ENCODE measurements around the gene CIRBP. TPM values are rescaled to one million over a fixed set of nuclear protein-coding genes. Genes with fewer than 3 reads are reported as not detected.

The CIRBP gene
- total RNA-seq, 3 donors from 2014 or later = 281 to 507 (median 300) TPM

- no peak for TF ChIP-seq CTCF (IDR thresholded peaks at IDR 0.05)
- H3K4me1 ChIP-seq (ENCODE audit: low read depth) = peaks cover 9% of the 10 kb centered on the region
- no peaks in the 10 kb centered on the region for H3K36me3 ChIP-seq (ENCODE audit: low read depth)
- H3K9me3 ChIP-seq = no peaks in the 10 kb centered on the region
- ATAC-seq (no peak), DNase-seq (no peak)
- intact Hi-C loops (cut with DNase I, micrococcal nuclease) = no loop called here
- no peak overlapping the region for H3K4me3 ChIP-seq
These were observed 38.7 kb downstream of the CIRBP start for GRCh38 chr19:1307755-1308303.

GRCh38 chr19:1308718-1309117 lies 39.6 kb downstream of the CIRBP start:
- intact Hi-C loops (cut with DNase I, micrococcal nuclease) = no loop called here
- H3K4me1 ChIP-seq (ENCODE audit: low read depth) = peaks cover 12% of the 10 kb centered on the region
- no peaks in the 10 kb centered on the region for H3K36me3 ChIP-seq (ENCODE audit: low read depth)
- no peaks in the 10 kb centered on the region for H3K9me3 ChIP-seq
- ATAC-seq (no peak), DNase-seq (no peak)
- no peak overlapping the region for H3K4me3 ChIP-seq
- no peak for TF ChIP-seq CTCF (IDR thresholded peaks at IDR 0.05)

DNA sequence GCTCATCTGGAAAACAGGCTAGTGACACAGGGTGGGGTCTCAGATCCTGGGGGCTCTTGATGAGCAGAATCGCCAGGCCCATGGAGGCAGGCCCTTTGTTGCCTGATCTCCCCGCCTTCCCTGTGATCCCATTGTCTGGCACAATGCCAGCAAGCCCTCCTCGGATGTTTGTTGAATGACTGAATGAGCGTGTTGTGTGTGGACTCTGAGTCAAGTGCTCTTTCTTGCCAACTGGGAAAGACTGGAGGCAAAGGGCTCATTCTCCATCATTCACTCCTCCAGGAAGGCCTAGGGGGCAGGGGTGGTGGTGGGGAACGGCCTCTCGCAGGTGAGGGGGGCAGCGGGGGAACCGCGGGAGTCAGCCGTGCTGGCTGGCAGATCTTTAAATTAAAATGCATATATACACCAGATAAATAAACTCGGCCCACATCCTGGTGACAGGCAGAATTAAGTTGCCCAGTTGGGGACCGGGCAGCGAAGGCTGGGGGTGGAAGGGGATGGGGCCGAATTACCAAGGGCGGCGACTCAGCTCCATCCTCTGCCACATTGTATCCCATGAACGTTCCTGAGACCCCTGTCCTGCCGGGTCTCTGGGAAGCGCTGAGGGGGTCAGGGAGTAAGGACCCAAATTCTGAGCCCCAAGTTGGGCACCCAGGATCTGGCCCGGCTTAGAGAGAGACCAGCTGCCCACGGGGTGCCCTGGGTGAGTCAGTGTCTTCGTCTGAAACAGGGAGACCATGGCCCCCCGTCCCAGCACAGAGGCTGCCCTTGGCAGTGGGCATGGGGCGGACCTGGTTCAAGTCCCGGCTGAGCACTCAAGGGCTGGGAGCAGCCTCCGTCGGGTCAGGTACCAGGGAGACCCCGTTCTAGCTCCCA lies 41.1 kb downstream of the CIRBP start:
- Histone ChIP-seq H3K36me3 (ENCODE audit: low read depth) (no peaks in the 10 kb centered on the region), H3K4me3 (no peak overlapping the region), H3K4me1 (ENCODE audit: low read depth) (peaks cover 3% of the 10 kb centered on the region), H3K9me3 (no peaks in the 10 kb centered on the region)
- intact Hi-C loops (cut with DNase I, micrococcal nuclease) = no loop called here
- DNase-seq (no peak), ATAC-seq (no peak)
- no peak for TF ChIP-seq CTCF (IDR thresholded peaks at IDR 0.05)

GRCh38 chr19:1310853-1311180 lies 41.7 kb downstream of the CIRBP start:
- no peak for ATAC-seq
- no peak overlapping the region for H3K4me3 ChIP-seq
- no peak for DNase-seq
- H3K36me3 ChIP-seq (ENCODE audit: low read depth) = no peaks in the 10 kb centered on the region
- H3K4me1 ChIP-seq (ENCODE audit: low read depth) = peaks cover 8% of the 10 kb centered on the region
- intact Hi-C loops (cut with DNase I, micrococcal nuclease) = no loop called here
- H3K9me3 ChIP-seq = no peaks in the 10 kb centered on the region
- TF ChIP-seq CTCF (IDR thresholded peaks at IDR 0.05) = no peak

- no peak for ATAC-seq
- no peaks in the 10 kb centered on the region for H3K9me3 ChIP-seq
- H3K36me3 ChIP-seq (ENCODE audit: low read depth) = no peaks in the 10 kb centered on the region
- TF ChIP-seq CTCF (IDR thresholded peaks at IDR 0.05) = no peak
- H3K4me3 ChIP-seq = no peak overlapping the region
- intact Hi-C loops (cut with DNase I, micrococcal nuclease) = no loop called here
- peaks cover 12% of the 10 kb centered on the region for H3K4me1 ChIP-seq (ENCODE audit: low read depth)
- DNase-seq = no peak
These were observed 42.5 kb downstream of the CIRBP start for GRCh38 chr19:1311543-1312091.
